ENCODE results near the gene CCDC192. TPM values are rescaled to one million over a fixed set of nuclear protein-coding genes. Genes with fewer than 3 reads are reported as not detected.

Gene CCDC192
- total and polyA plus RNA-seq, 2 experiments from 2014 or later, result 0.92 TPM; not detected in 1

DNA sequence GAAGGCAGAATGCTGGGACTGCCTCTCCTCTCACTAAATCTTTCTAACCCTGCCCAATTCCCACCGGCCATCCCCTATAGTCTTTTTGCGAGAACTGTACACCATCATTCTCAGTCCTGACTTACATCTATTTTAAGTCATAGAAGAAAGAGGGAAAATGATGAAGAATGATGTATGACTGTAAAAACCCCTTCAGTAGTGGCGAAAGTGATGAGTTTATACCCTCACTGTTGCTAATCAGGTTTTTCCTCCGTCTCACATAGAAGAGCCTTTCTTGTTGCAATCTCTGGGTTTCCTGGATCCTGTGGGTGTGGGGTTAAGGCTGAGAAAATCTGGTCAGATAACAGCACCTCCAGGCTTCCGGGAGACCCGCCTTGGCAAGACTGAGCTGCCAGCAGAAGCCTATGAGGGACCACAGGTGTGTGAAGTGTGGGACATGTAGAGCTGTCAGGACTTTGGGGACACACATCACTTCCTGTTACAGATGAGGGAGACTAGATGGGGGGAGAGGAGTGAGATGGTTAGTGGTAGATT is 233.3 kb downstream of the CCDC192 start:
- H3K4me3 ChIP-seq, result no peak overlapping the region
- H3K27me3 ChIP-seq, result no peaks in the 10 kb centered on the region
- TF ChIP-seq CTCF (IDR thresholded peaks at IDR 0.05; ENCODE audit: low read depth, low read length), result no peak

DNA sequence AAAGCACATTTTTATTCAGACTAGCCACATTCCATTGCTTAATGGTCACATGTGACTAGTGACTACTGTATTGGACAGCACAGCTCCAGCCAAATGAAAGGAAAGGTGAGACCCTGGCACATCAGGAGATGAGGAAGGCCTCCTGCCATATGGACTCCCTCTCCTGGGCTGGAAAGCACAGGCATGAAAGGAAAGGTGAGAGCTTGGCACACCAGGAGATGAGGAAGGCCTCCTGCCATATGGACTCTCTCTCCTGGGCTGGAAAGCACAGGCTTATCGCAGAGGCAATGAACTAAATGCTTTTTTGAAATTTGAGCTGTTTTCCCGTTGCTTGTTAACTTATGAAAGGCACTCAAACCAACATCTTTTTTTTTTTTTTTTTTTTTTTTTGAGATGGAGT is 235.6 kb downstream of the CCDC192 start:
- H3K4me1 ChIP-seq (ENCODE audit: low read depth), result no peaks in the 10 kb centered on the region
- TF ChIP-seq CTCF (IDR thresholded peaks at IDR 0.05; ENCODE audit: low read depth, low read length), result no peak
- DNase-seq (ENCODE audit: low read depth in 1 of 2, low spot score in 1 of 2), result no peak
- H3K27ac ChIP-seq, result no peak overlapping the region
- H3K27me3 ChIP-seq, result no peaks in the 10 kb centered on the region
- H3K36me3 ChIP-seq, result no peaks in the 10 kb centered on the region
- H3K9me3 ChIP-seq (ENCODE audit: low read depth), result no peaks in the 10 kb centered on the region
- H3K4me3 ChIP-seq, result no peak overlapping the region

More for the DNA sequence above, 233.3 kb downstream of the CCDC192 start:
- DNase-seq (ENCODE audit: low read depth in 1 of 2, low spot score in 1 of 2), result no peak
- Histone ChIP-seq H3K36me3 (no peaks in the 10 kb centered on the region), H3K4me1 (ENCODE audit: low read depth) (no peaks in the 10 kb centered on the region), H3K27ac (no peak overlapping the region), H3K9me3 (ENCODE audit: low read depth) (no peaks in the 10 kb centered on the region)

DNA sequence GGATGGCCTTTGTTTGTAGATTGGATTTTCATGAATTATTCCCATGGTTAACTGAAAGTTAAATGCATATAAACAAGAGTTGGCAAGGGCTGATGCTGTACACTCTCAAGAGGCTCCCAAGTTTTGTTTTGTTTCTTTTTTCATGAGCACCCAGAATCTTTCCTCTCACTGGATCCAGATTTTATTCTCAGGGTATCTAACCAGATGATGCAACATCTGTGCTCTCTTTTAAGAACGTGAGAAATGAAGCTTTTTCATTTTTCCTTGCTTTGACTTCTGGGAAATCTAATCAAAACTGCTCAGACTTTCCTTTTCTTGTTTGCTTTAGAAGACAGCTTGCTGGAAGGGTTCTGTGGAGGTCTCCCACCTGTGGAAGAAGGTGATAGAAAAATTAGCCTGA is 237.7 kb downstream of the CCDC192 start:
- no peak overlapping the region for H3K27ac ChIP-seq
- no peaks in the 10 kb centered on the region for H3K27me3 ChIP-seq
- DNase-seq (ENCODE audit: low read depth in 1 of 2, low spot score in 1 of 2), result peak in 1 of 2 donors; percentile 18
- no peak overlapping the region for H3K4me3 ChIP-seq
- no peaks in the 10 kb centered on the region for H3K4me1 ChIP-seq (ENCODE audit: low read depth)
- TF ChIP-seq CTCF (IDR thresholded peaks at IDR 0.05; ENCODE audit: low read depth, low read length), result no peak
- no peaks in the 10 kb centered on the region for H3K36me3 ChIP-seq
- no peaks in the 10 kb centered on the region for H3K9me3 ChIP-seq (ENCODE audit: low read depth)

- no peak for TF ChIP-seq CTCF (IDR thresholded peaks at IDR 0.05; ENCODE audit: low read depth, low read length)
- peak in 1 of 2 donors; percentile 22 for DNase-seq (ENCODE audit: low read depth in 1 of 2, low spot score in 1 of 2)
- H3K27ac ChIP-seq, result no peak overlapping the region
- H3K27me3 ChIP-seq, result no peaks in the 10 kb centered on the region
- no peaks in the 10 kb centered on the region for H3K4me1 ChIP-seq (ENCODE audit: low read depth)
- H3K9me3 ChIP-seq (ENCODE audit: low read depth), result no peaks in the 10 kb centered on the region
- no peaks in the 10 kb centered on the region for H3K36me3 ChIP-seq
- no peak overlapping the region for H3K4me3 ChIP-seq
Observed at GRCh38 chr5:127941646-127942045, 238.5 kb downstream of the CCDC192 start.

GRCh38 chr5:127942246-127943060 is 239.3 kb downstream of the CCDC192 start:
- TF ChIP-seq CTCF (IDR thresholded peaks at IDR 0.05; ENCODE audit: low read depth, low read length), result no peak
- H3K4me3 ChIP-seq, result no peak overlapping the region
- no peak overlapping the region for H3K27ac ChIP-seq
- no peaks in the 10 kb centered on the region for H3K4me1 ChIP-seq (ENCODE audit: low read depth)
- no peaks in the 10 kb centered on the region for H3K27me3 ChIP-seq
- H3K9me3 ChIP-seq (ENCODE audit: low read depth), result no peaks in the 10 kb centered on the region
- no peak for DNase-seq (ENCODE audit: low read depth in 1 of 2, low spot score in 1 of 2)
- no peaks in the 10 kb centered on the region for H3K36me3 ChIP-seq
